ACHN (cell line): ENCODE results near the gene CAMK2B.
"Not testable (repeated sequence)": the region's sequence is repeated elsewhere in the genome, so short reads cannot be mapped to it uniquely, and the experiment has no call there.

Source experiments
- DNase-seq: peaks from one replicate; pipeline ENCODE4 v3.0.0-alpha.2; 2015
- in situ Hi-C: cut with HindIII; loops from 2 replicates; pipeline ENCODE4 v1.10.0; 2017; ENCODE audit warnings: low sequenced_read_pairs, low pct_ligation_motif_present, low pct_unique_long_range_greater_than_20kb

Gene CAMK2B

GRCh38 chr7:44217223-44217714 is 108.1 kb downstream of the CAMK2B start:
- in situ Hi-C loops: loop anchor here (25.0 kb wide), 1 partner anchor 130 kb away; the partner anchor contains the start of gene POLM
- no peak for DNase-seq

DNA sequence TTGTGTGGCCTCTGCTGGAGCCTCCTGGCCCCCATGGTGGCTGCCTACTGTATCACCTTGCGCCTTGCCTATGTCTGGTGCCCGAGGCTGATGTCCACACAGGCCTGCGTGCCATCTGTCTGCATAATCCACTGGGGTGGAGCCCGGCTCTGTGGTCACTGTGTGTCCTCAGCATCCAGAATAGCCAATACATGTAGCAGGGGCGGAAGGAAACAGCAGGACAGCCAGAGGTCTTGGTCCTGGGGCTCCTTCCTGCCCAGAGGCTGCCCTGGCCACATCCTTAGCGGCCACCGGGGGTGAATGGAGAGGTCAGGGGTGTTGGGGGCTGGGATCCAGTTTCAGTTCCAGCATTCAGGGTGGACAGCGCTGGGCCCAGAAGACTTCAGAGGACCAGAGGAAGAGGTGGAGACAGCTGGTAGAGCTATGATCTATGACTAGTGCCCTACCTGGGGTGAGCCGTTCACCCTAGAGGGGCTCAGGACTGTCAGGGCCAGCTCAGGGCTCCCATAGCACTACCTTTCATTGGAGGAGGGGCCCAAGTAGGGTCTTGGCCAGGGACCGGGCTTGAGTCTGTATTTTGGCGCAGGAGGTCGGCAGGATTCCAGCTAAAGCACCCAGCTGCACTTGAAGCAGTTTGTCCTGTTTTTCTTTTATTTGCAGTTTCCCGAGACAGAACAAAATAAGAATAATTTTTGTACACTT is 108.7 kb downstream of the CAMK2B start:
- in situ Hi-C loops: loop anchor here (25.0 kb wide), 1 partner anchor 129 kb away; the partner anchor contains the start of gene POLM
- no peak for DNase-seq

DNA sequence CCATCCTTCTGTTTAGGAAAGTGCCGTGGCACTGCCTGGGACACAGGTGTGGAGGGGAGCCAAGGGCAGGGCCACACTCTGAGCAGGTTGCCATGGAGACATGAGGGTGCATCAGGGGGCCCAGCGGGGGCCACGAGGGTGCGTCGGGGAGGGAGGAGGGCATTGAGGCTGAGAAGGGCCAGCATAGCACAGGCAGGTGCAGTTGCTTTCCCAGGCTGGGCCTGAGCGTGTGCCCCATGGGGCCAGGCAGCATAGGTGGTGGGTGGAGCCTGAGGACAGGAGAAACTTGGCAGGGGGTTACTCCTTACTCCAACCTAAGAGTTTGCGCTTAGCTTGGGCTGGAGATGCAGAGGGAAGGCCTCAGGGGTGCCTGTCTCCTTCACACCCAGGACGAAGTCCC is 109.4 kb downstream of the CAMK2B start:
- no peak for DNase-seq
- in situ Hi-C loops: loop anchor here (25.0 kb wide), 1 partner anchor 129 kb away; the partner anchor contains the start of gene POLM

DNA sequence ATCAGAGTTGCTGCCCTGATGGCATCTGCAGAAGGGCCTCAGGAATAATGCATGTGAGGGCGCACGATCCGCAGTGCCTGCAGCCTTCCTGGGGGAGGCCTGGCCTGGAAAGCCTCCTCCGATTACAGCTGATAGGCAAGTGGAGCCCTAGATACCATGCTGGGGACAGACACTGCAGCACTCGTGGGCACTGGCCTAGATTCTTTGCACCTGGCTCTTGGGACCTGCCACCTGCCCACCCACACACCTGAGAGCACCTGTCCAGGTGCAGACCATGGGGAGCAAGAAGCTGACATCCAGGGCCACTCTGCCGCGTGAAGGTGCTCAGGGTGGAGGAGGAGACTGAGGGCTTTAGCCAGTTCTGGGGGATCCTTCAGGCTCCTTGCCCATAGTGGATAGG is 109.9 kb downstream of the CAMK2B start:
- no peak for DNase-seq
- in situ Hi-C loops: loop anchor here (25.0 kb wide), 1 partner anchor 128 kb away; the partner anchor contains the start of gene POLM

- in situ Hi-C loops: loop anchor here (25.0 kb wide), 1 partner anchor 127 kb away; the partner anchor contains the start of gene POLM
- no peak for DNase-seq
Observed at GRCh38 chr7:44213877-44214388, 111.5 kb downstream of the CAMK2B start.

GRCh38 chr7:44213206-44213876 is 112.1 kb downstream of the CAMK2B start:
- DNase-seq: no peak
- in situ Hi-C loops: loop anchor here (25.0 kb wide), 1 partner anchor 126 kb away; the partner anchor contains the start of gene POLM

- in situ Hi-C loops: loop anchor here (25.0 kb wide), 1 partner anchor 125 kb away; the partner anchor contains the start of gene POLM
- no peak for DNase-seq
Observed at GRCh38 chr7:44212581-44213184, 112.7 kb downstream of the CAMK2B start.

DNA sequence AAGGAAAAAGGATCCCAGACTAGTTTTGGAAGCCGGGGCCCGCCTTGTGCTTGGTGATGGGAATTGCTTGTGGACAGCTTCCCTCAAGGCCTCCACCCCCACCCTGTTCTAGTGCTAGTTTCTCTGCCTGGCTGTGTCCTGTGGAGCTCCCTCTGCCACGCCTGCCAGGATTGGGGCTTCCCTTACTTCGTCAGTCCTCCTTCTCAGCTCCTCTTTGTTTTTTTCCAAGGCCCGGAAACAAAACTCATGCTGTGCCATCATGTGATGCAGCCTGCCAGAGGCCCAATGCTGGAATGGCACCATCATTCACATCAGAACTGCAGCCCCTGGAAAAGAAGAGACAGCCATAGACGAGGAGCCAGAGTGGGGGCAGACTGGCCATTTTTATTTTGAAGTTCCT is 113.4 kb downstream of the CAMK2B start:
- no peak for DNase-seq
- in situ Hi-C loops: loop anchor here (25.0 kb wide), 1 partner anchor 125 kb away; the partner anchor contains the start of gene POLM

- in situ Hi-C loops: loop anchor here (25.0 kb wide), 1 partner anchor 124 kb away; the partner anchor contains the start of gene POLM
Observed at GRCh38 chr7:44211126-44211675, 114.2 kb downstream of the CAMK2B start.

DNA sequence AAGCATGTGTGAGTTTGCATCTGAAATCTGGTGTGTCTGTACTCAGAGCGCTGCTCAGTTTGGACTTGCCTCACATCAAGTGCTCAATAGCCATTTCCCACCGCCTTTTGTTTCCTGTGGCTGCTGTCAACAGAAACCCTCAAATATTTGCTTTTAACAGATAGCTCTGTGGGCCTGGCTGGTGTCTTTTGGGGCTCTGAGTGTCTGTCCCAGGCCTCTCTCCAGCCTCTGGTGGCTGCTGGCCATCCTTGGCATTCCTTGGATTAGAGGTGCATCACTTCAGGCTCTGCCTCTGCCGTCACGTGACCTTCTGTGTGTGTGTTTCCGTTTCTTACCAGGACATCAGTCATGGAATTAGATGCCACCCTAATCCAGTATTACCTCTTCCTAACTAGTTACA is 115.3 kb downstream of the CAMK2B start:
- DNase-seq: no peak
- in situ Hi-C loops: loop anchor here (25.0 kb wide), 1 partner anchor 123 kb away; the partner anchor contains the start of gene POLM

More at GRCh38 chr7:44211126-44211675, 114.2 kb downstream of the CAMK2B start:
- no peak for DNase-seq

- DNase-seq: no peak
- in situ Hi-C loops: loop anchor here (25.0 kb wide), 1 partner anchor 121 kb away; the partner anchor contains the start of gene POLM
Observed at GRCh38 chr7:44208085-44208484, 117.3 kb downstream of the CAMK2B start.

DNA sequence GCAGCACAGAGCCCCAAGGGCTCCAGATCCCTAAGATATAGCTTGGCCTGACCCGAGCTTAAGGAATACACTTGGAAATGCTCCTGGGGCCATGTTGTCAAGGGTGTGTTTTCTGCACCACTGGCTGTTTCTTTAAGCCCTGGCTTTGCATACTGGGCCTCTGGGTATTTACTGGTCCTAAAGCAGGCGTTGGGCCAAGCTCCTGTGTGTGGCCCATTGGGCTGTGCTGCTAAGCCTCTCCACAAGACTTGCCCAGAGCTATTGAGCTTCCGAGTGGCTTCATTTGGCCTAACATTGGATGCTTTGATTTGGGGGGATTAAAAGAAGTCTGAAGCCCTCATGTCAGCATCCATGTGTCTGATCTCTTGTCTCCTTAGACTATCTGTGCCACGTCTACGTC is 119.4 kb downstream of the CAMK2B start:
- in situ Hi-C loops: loop anchor here (25.0 kb wide), 1 partner anchor 119 kb away; the partner anchor contains the start of gene POLM
- DNase-seq: no peak

- in situ Hi-C loops: loop anchor here (25.0 kb wide), 1 partner anchor 115 kb away; the partner anchor contains the start of gene POLM
- DNase-seq: peak; percentile 38
Observed at GRCh38 chr7:44201813-44202212, 123.6 kb downstream of the CAMK2B start.

- DNase-seq: peak; percentile 100
- in situ Hi-C loops: loop anchor here (25.0 kb wide), 1 partner anchor 114 kb away; the partner anchor contains the start of gene POLM
Observed at GRCh38 chr7:44200699-44201461, 124.5 kb downstream of the CAMK2B start, which contains the start of gene YKT6. YKT6 (plus strand) TSS chr7:44200978; CDS start chr7:44201136, 158 bp downstream.

GRCh38 chr7:44200163-44200562 is 125.2 kb downstream of the CAMK2B start:
- in situ Hi-C loops: loop anchor here (25.0 kb wide), 1 partner anchor 113 kb away; the partner anchor contains the start of gene POLM
- not testable (repeated sequence) for DNase-seq

GRCh38 chr7:44197474-44197873 is 127.9 kb downstream of the CAMK2B start:
- no peak for DNase-seq
- in situ Hi-C loops: no loop called here

GRCh38 chr7:44196450-44196872 is 128.9 kb downstream of the CAMK2B start:
- DNase-seq: peak; percentile 77
- in situ Hi-C loops: no loop called here
